ENCODE data around the gene CTSC.
"Not testable (repeated sequence)": the region's sequence is repeated elsewhere in the genome, so short reads cannot be mapped to it uniquely, and the experiment has no call there.

CTSC gene

GRCh38 chr11:88330826-88331428, 6.6 kb downstream of the CTSC start:
- H3K27ac ChIP-seq (ENCODE audit: low read depth, low read length) = no peak overlapping the region
- no peaks in the 10 kb centered on the region for H3K27me3 ChIP-seq (ENCODE audit: control insufficient read depth, insufficient read depth, low read length)
- H3K36me3 ChIP-seq (ENCODE audit: control insufficient read depth, insufficient read depth, low read length) = peaks cover 94% of the 10 kb centered on the region
- H3K9me3 ChIP-seq (ENCODE audit: control insufficient read depth, insufficient read depth, low read depth, low read length) = no peaks in the 10 kb centered on the region
- no peak overlapping the region for H3K4me3 ChIP-seq (ENCODE audit: low read depth, low read length)
- peaks cover 47% of the 10 kb centered on the region for H3K4me1 ChIP-seq (ENCODE audit: control insufficient read depth, insufficient read depth, low read length)
- H3K9ac ChIP-seq (ENCODE audit: low read length) = no peak overlapping the region

- Histone ChIP-seq H3K9me3 (ENCODE audit: control insufficient read depth, insufficient read depth, low read depth, low read length) (no peaks in the 10 kb centered on the region), H3K4me1 (ENCODE audit: control insufficient read depth, insufficient read depth, low read length) (peaks cover 45% of the 10 kb centered on the region), H3K27ac (ENCODE audit: low read depth, low read length) (no peak overlapping the region), H3K36me3 (ENCODE audit: control insufficient read depth, insufficient read depth, low read length) (peaks cover 94% of the 10 kb centered on the region), H3K9ac (ENCODE audit: low read length) (no peak overlapping the region), H3K27me3 (ENCODE audit: control insufficient read depth, insufficient read depth, low read length) (no peaks in the 10 kb centered on the region), H3K4me3 (ENCODE audit: low read depth, low read length) (no peak overlapping the region)
Measured at GRCh38 chr11:88329563-88330250, 7.8 kb downstream of the CTSC start.

- peaks cover 81% of the 10 kb centered on the region for H3K36me3 ChIP-seq (ENCODE audit: control insufficient read depth, insufficient read depth, low read length)
- H3K9me3 ChIP-seq (ENCODE audit: control insufficient read depth, insufficient read depth, low read depth, low read length) = no peaks in the 10 kb centered on the region
- no peak overlapping the region for H3K27ac ChIP-seq (ENCODE audit: low read depth, low read length)
- H3K4me3 ChIP-seq (ENCODE audit: low read depth, low read length) = no peak overlapping the region
- no peaks in the 10 kb centered on the region for H3K27me3 ChIP-seq (ENCODE audit: control insufficient read depth, insufficient read depth, low read length)
- no peak overlapping the region for H3K9ac ChIP-seq (ENCODE audit: low read length)
- H3K4me1 ChIP-seq (ENCODE audit: control insufficient read depth, insufficient read depth, low read length) = peaks cover 45% of the 10 kb centered on the region
Measured at GRCh38 chr11:88327462-88328143, 9.9 kb downstream of the CTSC start.

- Histone ChIP-seq H3K4me1 (ENCODE audit: control insufficient read depth, insufficient read depth, low read length) (peaks cover 45% of the 10 kb centered on the region), H3K27ac (ENCODE audit: low read depth, low read length) (no peak overlapping the region), H3K9ac (ENCODE audit: low read length) (no peak overlapping the region), H3K9me3 (ENCODE audit: control insufficient read depth, insufficient read depth, low read depth, low read length) (no peaks in the 10 kb centered on the region), H3K36me3 (ENCODE audit: control insufficient read depth, insufficient read depth, low read length) (peaks cover 80% of the 10 kb centered on the region), H3K4me3 (ENCODE audit: low read depth, low read length) (no peak overlapping the region), H3K27me3 (ENCODE audit: control insufficient read depth, insufficient read depth, low read length) (no peaks in the 10 kb centered on the region)
Measured at GRCh38 chr11:88327061-88327460, 10.5 kb downstream of the CTSC start.

GRCh38 chr11:88326099-88326498, 11.4 kb downstream of the CTSC start:
- Histone ChIP-seq H3K27me3 (ENCODE audit: control insufficient read depth, insufficient read depth, low read length) (no peaks in the 10 kb centered on the region), H3K36me3 (ENCODE audit: control insufficient read depth, insufficient read depth, low read length) (peaks cover 80% of the 10 kb centered on the region), H3K4me3 (ENCODE audit: low read depth, low read length) (no peak overlapping the region), H3K4me1 (ENCODE audit: control insufficient read depth, insufficient read depth, low read length) (peaks cover 37% of the 10 kb centered on the region), H3K9ac (ENCODE audit: low read length) (no peak overlapping the region), H3K9me3 (ENCODE audit: control insufficient read depth, insufficient read depth, low read depth, low read length) (no peaks in the 10 kb centered on the region), H3K27ac (ENCODE audit: low read depth, low read length) (no peak overlapping the region)

- Histone ChIP-seq H3K36me3 (ENCODE audit: control insufficient read depth, insufficient read depth, low read length) (peaks cover 70% of the 10 kb centered on the region), H3K4me3 (ENCODE audit: low read depth, low read length) (no peak overlapping the region), H3K27me3 (ENCODE audit: control insufficient read depth, insufficient read depth, low read length) (no peaks in the 10 kb centered on the region), H3K9me3 (ENCODE audit: control insufficient read depth, insufficient read depth, low read depth, low read length) (no peaks in the 10 kb centered on the region), H3K9ac (ENCODE audit: low read length) (no peak overlapping the region), H3K27ac (ENCODE audit: low read depth, low read length) (no peak overlapping the region; the same call in 1 of the 2 replicates), H3K4me1 (ENCODE audit: control insufficient read depth, insufficient read depth, low read length) (peaks cover 37% of the 10 kb centered on the region)
Measured at GRCh38 chr11:88324562-88325345, 12.8 kb downstream of the CTSC start.

GRCh38 chr11:88322881-88323280, 14.7 kb downstream of the CTSC start:
- H3K27me3 ChIP-seq (ENCODE audit: control insufficient read depth, insufficient read depth, low read length); H3K4me3 ChIP-seq (ENCODE audit: low read depth, low read length); H3K9ac ChIP-seq (ENCODE audit: low read length); H3K27ac ChIP-seq (ENCODE audit: low read depth, low read length); H3K9me3 ChIP-seq (ENCODE audit: control insufficient read depth, insufficient read depth, low read depth, low read length): not testable (repeated sequence)
- H3K36me3 ChIP-seq (ENCODE audit: control insufficient read depth, insufficient read depth, low read length) = peaks cover 52% of the 10 kb centered on the region
- H3K4me1 ChIP-seq (ENCODE audit: control insufficient read depth, insufficient read depth, low read length) = peaks cover 35% of the 10 kb centered on the region

GRCh38 chr11:88321412-88321811, 16.1 kb downstream of the CTSC start:
- not testable (repeated sequence) for H3K9ac ChIP-seq (ENCODE audit: low read length)

GRCh38 chr11:88320149-88320559, 17.4 kb downstream of the CTSC start:
- Histone ChIP-seq H3K36me3 (ENCODE audit: control insufficient read depth, insufficient read depth, low read length) (peaks cover 35% of the 10 kb centered on the region), H3K27me3 (ENCODE audit: control insufficient read depth, insufficient read depth, low read length) (no peaks in the 10 kb centered on the region), H3K4me1 (ENCODE audit: control insufficient read depth, insufficient read depth, low read length) (peaks cover 20% of the 10 kb centered on the region), H3K9me3 (ENCODE audit: control insufficient read depth, insufficient read depth, low read depth, low read length) (no peaks in the 10 kb centered on the region), H3K9ac (ENCODE audit: low read length) (no peak overlapping the region), H3K27ac (ENCODE audit: low read depth, low read length) (no peak overlapping the region), H3K4me3 (ENCODE audit: low read depth, low read length) (no peak overlapping the region)

More at GRCh38 chr11:88321412-88321811, 16.1 kb downstream of the CTSC start:
- not testable (repeated sequence) for H3K27ac ChIP-seq (ENCODE audit: low read depth, low read length); H3K4me3 ChIP-seq (ENCODE audit: low read depth, low read length); H3K27me3 ChIP-seq (ENCODE audit: control insufficient read depth, insufficient read depth, low read length); H3K9me3 ChIP-seq (ENCODE audit: control insufficient read depth, insufficient read depth, low read depth, low read length)
- Histone ChIP-seq H3K4me1 (ENCODE audit: control insufficient read depth, insufficient read depth, low read length) (peaks cover 24% of the 10 kb centered on the region), H3K36me3 (ENCODE audit: control insufficient read depth, insufficient read depth, low read length) (peaks cover 40% of the 10 kb centered on the region)

- H3K27ac ChIP-seq (ENCODE audit: low read depth, low read length) = no peak overlapping the region
- no peak overlapping the region for H3K4me3 ChIP-seq (ENCODE audit: low read depth, low read length)
- H3K36me3 ChIP-seq (ENCODE audit: control insufficient read depth, insufficient read depth, low read length) = peaks cover 28% of the 10 kb centered on the region
- no peaks in the 10 kb centered on the region for H3K9me3 ChIP-seq (ENCODE audit: control insufficient read depth, insufficient read depth, low read depth, low read length)
- peaks cover 19% of the 10 kb centered on the region for H3K4me1 ChIP-seq (ENCODE audit: control insufficient read depth, insufficient read depth, low read length)
- no peak overlapping the region for H3K9ac ChIP-seq (ENCODE audit: low read length)
- no peaks in the 10 kb centered on the region for H3K27me3 ChIP-seq (ENCODE audit: control insufficient read depth, insufficient read depth, low read length)
Measured at GRCh38 chr11:88318017-88318416, 19.5 kb downstream of the CTSC start.

Measured in HUES6 (cell line).